ENCODE results near the gene NKX2-4.

- TF ChIP-seq CTCF (IDR thresholded peaks at IDR 0.05) (no peak), EZH2 (IDR thresholded peaks at IDR 0.05; ENCODE audit: borderline replicate concordance, insufficient read depth, low read depth, low read length, poor library complexity, severe bottlenecking) (no peak)
Measured at GRCh38 chr20:21433329-21433890, 36.1 kb upstream of the NKX2-4 start.
